ENCODE data around the gene HOXC12. TPM values are rescaled to one million over a fixed set of nuclear protein-coding genes. Genes with fewer than 3 reads are reported as not detected.

The HOXC12 gene
- total and polyA plus RNA-seq, 2 experiments from 2014 or later = not detected

DNA sequence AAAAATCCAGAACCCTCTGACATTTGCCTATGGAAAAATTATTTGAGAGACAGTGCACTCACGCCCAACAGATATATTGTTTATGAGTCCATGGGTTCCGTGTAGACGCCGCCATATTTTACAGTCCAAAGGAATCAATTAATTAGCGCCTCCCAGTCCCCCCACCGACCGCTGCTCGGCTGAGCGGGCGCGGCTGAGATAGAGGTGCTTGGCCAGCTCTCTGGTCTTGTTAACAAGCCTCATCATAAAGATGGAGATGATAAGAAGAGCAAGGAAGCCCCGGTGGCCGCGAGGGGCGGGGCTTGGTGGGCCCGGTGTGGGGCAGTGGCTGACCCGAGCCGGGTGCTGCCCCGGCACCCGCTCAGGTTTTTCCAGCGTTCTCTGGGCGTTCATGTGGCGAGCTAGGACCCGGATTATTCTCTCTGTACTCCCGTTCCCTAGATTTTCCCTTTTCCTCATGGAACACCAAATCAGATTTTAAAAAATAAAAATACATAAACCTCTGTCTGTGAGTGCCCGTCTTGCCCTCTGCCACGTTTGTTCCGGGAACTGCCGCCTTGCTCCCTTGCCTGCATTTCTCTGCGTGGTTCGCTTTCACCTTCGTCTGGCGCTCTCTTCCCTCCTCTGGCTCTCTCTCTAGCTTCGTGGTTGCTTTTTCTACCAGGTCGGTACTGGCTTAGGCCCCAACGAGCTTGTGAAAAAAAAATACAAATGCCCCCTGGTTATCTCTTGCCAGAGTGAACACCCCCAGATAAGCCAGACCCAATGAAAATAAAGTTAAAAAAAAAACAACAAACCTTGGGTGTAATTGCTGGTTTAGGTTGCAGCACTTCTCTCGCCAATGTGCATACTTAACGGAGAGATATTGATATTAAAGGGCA lies 9.0 kb downstream of the HOXC12 start:
- H3K9me3 ChIP-seq (ENCODE audit: low read depth) = no peaks in the 10 kb centered on the region
- TF ChIP-seq, protein P1, sequence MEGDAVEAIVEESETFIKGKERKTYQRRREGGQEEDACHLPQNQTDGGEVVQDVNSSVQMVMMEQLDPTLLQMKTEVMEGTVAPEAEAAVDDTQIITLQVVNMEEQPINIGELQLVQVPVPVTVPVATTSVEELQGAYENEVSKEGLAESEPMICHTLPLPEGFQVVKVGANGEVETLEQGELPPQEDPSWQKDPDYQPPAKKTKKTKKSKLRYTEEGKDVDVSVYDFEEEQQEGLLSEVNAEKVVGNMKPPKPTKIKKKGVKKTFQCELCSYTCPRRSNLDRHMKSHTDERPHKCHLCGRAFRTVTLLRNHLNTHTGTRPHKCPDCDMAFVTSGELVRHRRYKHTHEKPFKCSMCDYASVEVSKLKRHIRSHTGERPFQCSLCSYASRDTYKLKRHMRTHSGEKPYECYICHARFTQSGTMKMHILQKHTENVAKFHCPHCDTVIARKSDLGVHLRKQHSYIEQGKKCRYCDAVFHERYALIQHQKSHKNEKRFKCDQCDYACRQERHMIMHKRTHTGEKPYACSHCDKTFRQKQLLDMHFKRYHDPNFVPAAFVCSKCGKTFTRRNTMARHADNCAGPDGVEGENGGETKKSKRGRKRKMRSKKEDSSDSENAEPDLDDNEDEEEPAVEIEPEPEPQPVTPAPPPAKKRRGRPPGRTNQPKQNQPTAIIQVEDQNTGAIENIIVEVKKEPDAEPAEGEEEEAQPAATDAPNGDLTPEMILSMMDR (IDR thresholded peaks at IDR 0.05; ENCODE audit: low read depth, low read length) = no peak
- peaks cover 100% of the 10 kb centered on the region for H3K27me3 ChIP-seq
- H3K36me3 ChIP-seq = no peaks in the 10 kb centered on the region
- no peak for DNase-seq (ENCODE audit: low read depth in 1 of 2, low spot score in 1 of 2)
- H3K4me1 ChIP-seq (ENCODE audit: low read depth) = no peaks in the 10 kb centered on the region
- H3K27ac ChIP-seq = no peak overlapping the region
- no peak overlapping the region for H3K4me3 ChIP-seq

DNA sequence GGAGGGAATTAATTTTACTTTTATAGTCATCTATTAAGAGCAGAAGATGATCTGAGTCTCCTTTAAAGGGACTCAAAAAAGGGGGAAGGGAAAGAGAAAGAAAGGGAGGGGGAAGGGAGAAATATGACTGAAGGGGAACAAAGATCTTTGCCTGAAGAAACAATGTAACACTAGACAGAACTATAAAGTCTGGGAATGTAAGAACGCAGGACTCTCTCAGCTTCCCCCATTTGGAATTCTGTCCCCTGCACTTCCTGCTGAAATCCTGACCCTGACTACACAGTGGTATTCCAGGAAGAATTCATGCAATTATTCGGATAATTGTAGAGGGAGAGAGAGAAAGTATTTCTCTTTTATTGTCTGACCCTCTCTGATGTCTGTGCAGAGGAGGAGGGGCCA lies 9.6 kb downstream of the HOXC12 start:
- H3K4me3 ChIP-seq = no peak overlapping the region
- TF ChIP-seq, protein P1 (IDR thresholded peaks at IDR 0.05; ENCODE audit: low read depth, low read length) = no peak
- H3K4me1 ChIP-seq (ENCODE audit: low read depth) = no peaks in the 10 kb centered on the region
- H3K36me3 ChIP-seq = no peaks in the 10 kb centered on the region
- DNase-seq (ENCODE audit: low read depth in 1 of 2, low spot score in 1 of 2) = no peak
- H3K9me3 ChIP-seq (ENCODE audit: low read depth) = no peaks in the 10 kb centered on the region
- H3K27ac ChIP-seq = no peak overlapping the region
- H3K27me3 ChIP-seq = peaks cover 100% of the 10 kb centered on the region

DNA sequence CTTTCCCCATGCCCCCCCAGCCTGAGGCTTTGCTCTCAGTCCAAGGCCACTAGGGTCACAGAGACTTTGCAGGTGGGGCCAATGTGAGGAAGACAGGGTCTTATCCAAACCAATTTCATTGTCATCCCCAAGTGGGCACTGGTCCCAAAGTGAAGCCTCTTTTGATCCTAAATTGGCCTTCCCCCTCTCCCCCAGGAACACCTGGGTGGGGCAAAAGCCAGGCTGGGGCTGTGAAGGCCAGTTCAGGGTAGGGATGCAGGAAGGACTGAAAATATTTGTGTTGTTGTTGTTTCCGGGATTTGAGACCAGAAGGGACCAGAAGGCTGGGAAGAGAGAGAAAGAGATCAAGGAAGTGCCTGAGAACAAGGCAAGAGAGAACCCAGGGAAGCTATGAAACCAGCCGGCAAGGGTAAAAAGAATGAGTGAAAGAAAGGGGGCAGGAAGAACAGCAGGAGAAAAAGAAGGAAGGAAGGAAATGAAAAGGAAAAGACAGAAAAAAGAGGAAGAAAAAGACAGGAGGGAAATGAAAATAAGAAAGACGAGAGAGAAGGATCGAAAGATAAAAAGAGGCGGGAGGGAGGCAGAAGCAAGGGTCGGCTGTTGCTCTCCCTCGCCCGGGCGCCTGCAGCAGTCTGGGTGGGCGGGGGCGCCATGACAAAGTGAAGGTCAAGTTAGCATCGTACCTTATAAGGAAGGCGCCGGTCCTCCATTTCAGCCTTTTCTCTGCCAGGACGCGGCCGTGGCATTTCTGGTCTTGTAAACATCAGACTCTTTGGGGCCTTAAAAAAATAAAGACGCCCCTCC lies 10.8 kb downstream of the HOXC12 start:
- H3K36me3 ChIP-seq = no peaks in the 10 kb centered on the region
- no peak overlapping the region for H3K4me3 ChIP-seq
- H3K9me3 ChIP-seq (ENCODE audit: low read depth) = no peaks in the 10 kb centered on the region
- H3K27ac ChIP-seq = no peak overlapping the region
- TF ChIP-seq, protein P1 (IDR thresholded peaks at IDR 0.05; ENCODE audit: low read depth, low read length) = no peak
- H3K27me3 ChIP-seq = peaks cover 100% of the 10 kb centered on the region
- no peaks in the 10 kb centered on the region for H3K4me1 ChIP-seq (ENCODE audit: low read depth)
- no peak for DNase-seq (ENCODE audit: low read depth in 1 of 2, low spot score in 1 of 2)

DNA sequence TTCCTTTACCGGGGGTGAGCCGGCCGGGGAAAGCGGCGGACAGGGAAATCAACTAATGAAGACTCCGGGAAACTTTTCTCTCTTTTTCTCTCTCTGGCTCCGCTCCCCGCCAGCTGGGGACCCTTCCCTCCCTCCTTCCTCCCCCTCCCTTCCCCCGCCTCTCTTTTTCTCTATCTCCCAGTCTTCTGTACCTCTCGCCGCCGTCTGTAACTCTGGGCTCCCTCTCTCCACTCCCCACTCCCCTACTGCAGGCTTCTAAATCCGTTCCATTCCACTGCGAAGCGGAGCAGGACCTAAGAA lies 11.3 kb downstream of the HOXC12 start:
- DNase-seq (ENCODE audit: low read depth in 1 of 2, low spot score in 1 of 2) = no peak
- Histone ChIP-seq H3K4me3 (no peak overlapping the region), H3K4me1 (ENCODE audit: low read depth) (no peaks in the 10 kb centered on the region), H3K27ac (no peak overlapping the region), H3K27me3 (peaks cover 100% of the 10 kb centered on the region), H3K36me3 (no peaks in the 10 kb centered on the region), H3K9me3 (ENCODE audit: low read depth) (no peaks in the 10 kb centered on the region)
- TF ChIP-seq, protein P1 (IDR thresholded peaks at IDR 0.05; ENCODE audit: low read depth, low read length) = no peak

DNA sequence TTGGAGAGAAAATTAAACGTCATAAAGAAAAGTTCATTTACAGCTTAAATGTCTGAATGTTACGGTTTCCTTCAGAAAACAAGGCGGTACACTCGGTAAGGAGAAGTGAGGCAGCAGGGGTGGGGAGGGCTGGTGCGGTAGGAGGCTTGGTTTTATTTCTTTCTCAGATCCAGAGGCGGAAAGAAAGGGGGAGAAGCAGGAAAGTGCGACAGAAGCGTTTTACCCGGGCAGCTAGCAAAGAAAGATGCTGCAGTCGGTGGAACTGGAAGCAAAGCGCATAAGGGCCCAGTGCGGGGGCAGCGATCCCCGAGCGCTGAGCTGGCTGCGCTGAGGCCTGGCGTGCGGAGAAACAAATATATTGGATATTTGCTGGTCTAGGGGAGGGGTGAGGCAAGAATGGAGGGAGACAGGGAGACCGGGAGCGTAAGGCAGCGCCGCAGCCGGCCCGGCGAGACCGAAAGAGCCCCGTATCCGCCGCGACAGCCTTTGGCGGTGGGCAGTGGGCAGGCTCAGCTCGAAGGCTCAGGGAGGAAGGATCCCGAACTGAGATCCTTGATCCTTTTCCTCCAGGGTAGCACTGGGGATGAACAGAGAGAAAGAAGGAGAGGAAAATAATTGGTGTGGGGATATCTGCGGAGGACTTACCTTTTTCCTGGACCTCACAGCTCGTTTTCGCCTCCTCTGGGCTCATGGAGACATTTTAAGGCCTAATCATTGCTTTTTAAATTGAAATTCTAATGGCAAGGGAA lies 11.9 kb downstream of the HOXC12 start:
- no peaks in the 10 kb centered on the region for H3K36me3 ChIP-seq
- DNase-seq (ENCODE audit: low read depth in 1 of 2, low spot score in 1 of 2) = no peak
- H3K9me3 ChIP-seq (ENCODE audit: low read depth) = no peaks in the 10 kb centered on the region
- no peaks in the 10 kb centered on the region for H3K4me1 ChIP-seq (ENCODE audit: low read depth)
- peaks cover 100% of the 10 kb centered on the region for H3K27me3 ChIP-seq
- TF ChIP-seq, protein P1 (IDR thresholded peaks at IDR 0.05; ENCODE audit: low read depth, low read length) = no peak
- H3K4me3 ChIP-seq = no peak overlapping the region
- no peak overlapping the region for H3K27ac ChIP-seq

All from cardiac muscle cell (in vitro differentiated cells and primary cell).